Activated T-helper 1 cell treated with anti-CD3 and anti-CD28 coated beads, Interleukin-12 subunit alpha, Interleukin-12 subunit beta, Interleukin-2, Interleukin-4 antibody, amounts not matched to agents 30 ng/mL and 10 ng/mL and 1 ng/mL, durations not matched to agents 14 hours and 24 hours and 36 hours (primary cell): ENCODE results near the gene ELFN2. TPM values are rescaled to one million over a fixed set of nuclear protein-coding genes. Genes with fewer than 3 reads are reported as not detected.

ENCODE experiments used
- DNase-seq: peaks from one replicate; pipeline ENCODE4 v3.0.0; 2021; ENCODE audit warnings: low spot score
- H3K27ac Mint-ChIP-seq: one replicate; pipeline ENCODE4 v1.8.0; 2021; ENCODE audit warnings: mild to moderate bottlenecking, mixed read lengths
- H3K27me3 Mint-ChIP-seq: one replicate; pipeline ENCODE4 v1.8.0; 2022; ENCODE audit warnings: mild to moderate bottlenecking, moderate library complexity, mixed read lengths; ENCODE audit not compliant: insufficient read depth
- H3K36me3 Mint-ChIP-seq: one replicate; pipeline ENCODE4 v1.8.0; 2021; ENCODE audit warnings: low read depth, mixed read lengths
- H3K4me1 Mint-ChIP-seq: one replicate; pipeline ENCODE4 v1.8.0; 2021; ENCODE audit warnings: low read depth, mixed read lengths
- H3K4me3 Mint-ChIP-seq: one replicate; pipeline ENCODE4 v1.8.0; 2021; ENCODE audit warnings: mild to moderate bottlenecking, moderate library complexity, mixed read lengths
- H3K9me3 Mint-ChIP-seq: one replicate; pipeline ENCODE4 v1.8.0; 2021; ENCODE audit warnings: mixed read lengths
- intact Hi-C: fragments of 100-400 bp; cut with micrococcal nuclease; formaldehyde crosslinking; loops from one replicate; pipeline ENCODE4 v1.15.1; 2024
- total RNA-seq: library from RNA; stranded (reverse); gene quantifications from 2 replicates; pipeline ENCODE4 v1.2.3, GENCODE V29; 2022

ELFN2 gene
- total RNA-seq, 1 donor from 2014 or later, result 0.08 TPM

GRCh38 chr22:37346505-37346895, 80.8 kb downstream of the ELFN2 start:
- Mint-ChIP-seq H3K27ac (no peak overlapping the region), H3K36me3 (no peaks in the 10 kb centered on the region), H3K4me1 (no peaks in the 10 kb centered on the region), H3K27me3 (peaks cover 18% of the 10 kb centered on the region), H3K4me3 (no peak overlapping the region), H3K9me3 (no peaks in the 10 kb centered on the region)
- no peak for DNase-seq
- intact Hi-C loops, result no loop called here

- Mint-ChIP-seq H3K27ac (no peak overlapping the region), H3K4me1 (no peaks in the 10 kb centered on the region), H3K9me3 (no peaks in the 10 kb centered on the region), H3K27me3 (peaks cover 18% of the 10 kb centered on the region), H3K36me3 (no peaks in the 10 kb centered on the region), H3K4me3 (no peak overlapping the region)
- intact Hi-C loops, result no loop called here
- DNase-seq, result no peak
Observed at GRCh38 chr22:37345863-37346504, 81.3 kb downstream of the ELFN2 start.

GRCh38 chr22:37344735-37345449, 82.4 kb downstream of the ELFN2 start:
- Mint-ChIP-seq H3K4me1 (no peaks in the 10 kb centered on the region), H3K27ac (no peak overlapping the region), H3K36me3 (no peaks in the 10 kb centered on the region), H3K9me3 (no peaks in the 10 kb centered on the region), H3K4me3 (no peak overlapping the region), H3K27me3 (peaks cover 21% of the 10 kb centered on the region)
- no peak for DNase-seq
- intact Hi-C loops, result no loop called here

- Mint-ChIP-seq H3K36me3 (no peaks in the 10 kb centered on the region), H3K27me3 (peaks cover 21% of the 10 kb centered on the region), H3K4me3 (no peak overlapping the region), H3K9me3 (no peaks in the 10 kb centered on the region), H3K4me1 (no peaks in the 10 kb centered on the region), H3K27ac (no peak overlapping the region)
- DNase-seq, result no peak
- intact Hi-C loops, result no loop called here
Observed at GRCh38 chr22:37343863-37344734, 83.2 kb downstream of the ELFN2 start.

GRCh38 chr22:37343348-37343747, 83.9 kb downstream of the ELFN2 start:
- H3K27me3 Mint-ChIP-seq, result peaks cover 21% of the 10 kb centered on the region
- intact Hi-C loops, result no loop called here
- no peaks in the 10 kb centered on the region for H3K36me3 Mint-ChIP-seq
- no peaks in the 10 kb centered on the region for H3K4me1 Mint-ChIP-seq
- DNase-seq, result no peak
- no peak overlapping the region for H3K27ac Mint-ChIP-seq
- H3K4me3 Mint-ChIP-seq, result no peak overlapping the region
- H3K9me3 Mint-ChIP-seq, result no peaks in the 10 kb centered on the region

GRCh38 chr22:37342065-37342464, 85.2 kb downstream of the ELFN2 start:
- intact Hi-C loops, result no loop called here
- peaks cover 16% of the 10 kb centered on the region for H3K27me3 Mint-ChIP-seq
- H3K36me3 Mint-ChIP-seq, result no peaks in the 10 kb centered on the region
- no peak for DNase-seq
- no peaks in the 10 kb centered on the region for H3K4me1 Mint-ChIP-seq
- no peak overlapping the region for H3K27ac Mint-ChIP-seq
- H3K4me3 Mint-ChIP-seq, result no peak overlapping the region
- H3K9me3 Mint-ChIP-seq, result no peaks in the 10 kb centered on the region

- Mint-ChIP-seq H3K27me3 (peaks cover 25% of the 10 kb centered on the region), H3K9me3 (no peaks in the 10 kb centered on the region), H3K4me3 (no peak overlapping the region), H3K4me1 (no peaks in the 10 kb centered on the region), H3K27ac (no peak overlapping the region), H3K36me3 (no peaks in the 10 kb centered on the region)
- no peak for DNase-seq
- intact Hi-C loops, result no loop called here
Observed at GRCh38 chr22:37340331-37341262, 86.7 kb downstream of the ELFN2 start.

GRCh38 chr22:37338539-37339246, 88.6 kb downstream of the ELFN2 start:
- Mint-ChIP-seq H3K36me3 (no peaks in the 10 kb centered on the region), H3K27me3 (peaks cover 33% of the 10 kb centered on the region), H3K4me1 (peaks cover 5% of the 10 kb centered on the region), H3K4me3 (no peak overlapping the region), H3K27ac (no peak overlapping the region), H3K9me3 (no peaks in the 10 kb centered on the region)
- intact Hi-C loops, result no loop called here
- no peak for DNase-seq

- intact Hi-C loops, result no loop called here
- peaks cover 45% of the 10 kb centered on the region for H3K27me3 Mint-ChIP-seq
- no peaks in the 10 kb centered on the region for H3K9me3 Mint-ChIP-seq
- H3K4me1 Mint-ChIP-seq, result peaks cover 5% of the 10 kb centered on the region
- no peak for DNase-seq
- no peak overlapping the region for H3K27ac Mint-ChIP-seq
- H3K36me3 Mint-ChIP-seq, result no peaks in the 10 kb centered on the region
- no peak overlapping the region for H3K4me3 Mint-ChIP-seq
Observed at GRCh38 chr22:37337204-37337943, 89.9 kb downstream of the ELFN2 start.

- no peak for DNase-seq
- Mint-ChIP-seq H3K4me3 (no peak overlapping the region), H3K27ac (no peak overlapping the region), H3K27me3 (peaks cover 45% of the 10 kb centered on the region), H3K36me3 (no peaks in the 10 kb centered on the region), H3K4me1 (peaks cover 5% of the 10 kb centered on the region), H3K9me3 (no peaks in the 10 kb centered on the region)
- intact Hi-C loops, result no loop called here
Observed at GRCh38 chr22:37336579-37336978, 90.7 kb downstream of the ELFN2 start.

- Mint-ChIP-seq H3K9me3 (no peaks in the 10 kb centered on the region), H3K27me3 (peaks cover 45% of the 10 kb centered on the region)
Observed at GRCh38 chr22:37335806-37336199, 91.5 kb downstream of the ELFN2 start.

More at GRCh38 chr22:37335806-37336199, 91.5 kb downstream of the ELFN2 start:
- intact Hi-C loops, result no loop called here
- H3K27ac Mint-ChIP-seq, result no peak overlapping the region
- no peak overlapping the region for H3K4me3 Mint-ChIP-seq
- H3K36me3 Mint-ChIP-seq, result no peaks in the 10 kb centered on the region
- DNase-seq, result no peak
- H3K4me1 Mint-ChIP-seq, result peaks cover 5% of the 10 kb centered on the region
